Panc1 (cell line): ENCODE results near the gene OTUD3.

ENCODE experiments used
- POLR2AphosphoS5 ChIP-seq: IDR thresholded peaks from 2 replicates; pipeline ENCODE4 v1.6.1; 2012; ENCODE audit warnings: mild to moderate bottlenecking, low read depth, low read length, moderate library complexity
- SIN3A ChIP-seq: IDR thresholded peaks from 2 replicates; pipeline ENCODE4 v1.6.1; 2012; ENCODE audit warnings: low read depth, mild to moderate bottlenecking, low read length, moderate library complexity, borderline replicate concordance; ENCODE audit not compliant: insufficient read depth
- TF ChIP-seq, protein P1 (sequence below): fragments of 450-650 bp; IDR thresholded peaks from 2 replicates; pipeline ENCODE4 v1.5.1; 2017; ENCODE audit warnings: mild to moderate bottlenecking

DNA sequence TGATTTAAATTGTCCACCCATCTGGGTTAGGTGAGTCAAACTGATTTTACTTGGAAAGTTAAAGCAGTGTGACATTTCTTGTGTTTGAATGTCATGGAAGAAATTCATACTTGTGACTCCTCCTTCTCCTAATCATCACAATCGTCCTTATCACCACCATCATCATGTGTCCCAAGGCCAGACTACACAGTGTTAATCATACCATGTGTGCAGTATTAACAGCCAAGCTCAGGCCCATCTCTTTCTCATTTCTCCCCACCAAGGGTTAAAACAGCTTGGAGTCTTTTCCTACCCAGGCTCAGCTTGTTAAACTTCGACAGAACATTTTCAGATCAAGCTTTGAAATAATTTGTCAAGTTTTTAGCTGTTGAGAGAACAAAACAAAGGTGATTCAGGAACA, 63.7 kb downstream of the OTUD3 start:
- TF ChIP-seq, protein P1, sequence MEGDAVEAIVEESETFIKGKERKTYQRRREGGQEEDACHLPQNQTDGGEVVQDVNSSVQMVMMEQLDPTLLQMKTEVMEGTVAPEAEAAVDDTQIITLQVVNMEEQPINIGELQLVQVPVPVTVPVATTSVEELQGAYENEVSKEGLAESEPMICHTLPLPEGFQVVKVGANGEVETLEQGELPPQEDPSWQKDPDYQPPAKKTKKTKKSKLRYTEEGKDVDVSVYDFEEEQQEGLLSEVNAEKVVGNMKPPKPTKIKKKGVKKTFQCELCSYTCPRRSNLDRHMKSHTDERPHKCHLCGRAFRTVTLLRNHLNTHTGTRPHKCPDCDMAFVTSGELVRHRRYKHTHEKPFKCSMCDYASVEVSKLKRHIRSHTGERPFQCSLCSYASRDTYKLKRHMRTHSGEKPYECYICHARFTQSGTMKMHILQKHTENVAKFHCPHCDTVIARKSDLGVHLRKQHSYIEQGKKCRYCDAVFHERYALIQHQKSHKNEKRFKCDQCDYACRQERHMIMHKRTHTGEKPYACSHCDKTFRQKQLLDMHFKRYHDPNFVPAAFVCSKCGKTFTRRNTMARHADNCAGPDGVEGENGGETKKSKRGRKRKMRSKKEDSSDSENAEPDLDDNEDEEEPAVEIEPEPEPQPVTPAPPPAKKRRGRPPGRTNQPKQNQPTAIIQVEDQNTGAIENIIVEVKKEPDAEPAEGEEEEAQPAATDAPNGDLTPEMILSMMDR, result no peak
- TF ChIP-seq SIN3A (no peak), POLR2AphosphoS5 (no peak)
